Fibroblast of lung (primary cell): ENCODE data around the gene C1orf74.

Experiments
- CTCF ChIP-seq, 2 donors: IDR thresholded peaks in 1 of 2; conservative IDR thresholded peaks in 1 of 2; 1 replicate in 1 of 2; 2 replicates in 1 of 2; pipeline ENCODE4 v1.5.1; 2011 to 2012; ENCODE audit warnings: low read length in 2 of 2, control low read depth in 1 of 2, inconsistent platforms in 1 of 2, low read depth in 1 of 2, mild to moderate bottlenecking in 1 of 2
- EZH2 ChIP-seq: IDR thresholded peaks from 2 replicates; pipeline ENCODE4 v1.5.1; 2012; ENCODE audit warnings: low read length, control low read depth, mild to moderate bottlenecking; ENCODE audit errors: missing control alignments

DNA sequence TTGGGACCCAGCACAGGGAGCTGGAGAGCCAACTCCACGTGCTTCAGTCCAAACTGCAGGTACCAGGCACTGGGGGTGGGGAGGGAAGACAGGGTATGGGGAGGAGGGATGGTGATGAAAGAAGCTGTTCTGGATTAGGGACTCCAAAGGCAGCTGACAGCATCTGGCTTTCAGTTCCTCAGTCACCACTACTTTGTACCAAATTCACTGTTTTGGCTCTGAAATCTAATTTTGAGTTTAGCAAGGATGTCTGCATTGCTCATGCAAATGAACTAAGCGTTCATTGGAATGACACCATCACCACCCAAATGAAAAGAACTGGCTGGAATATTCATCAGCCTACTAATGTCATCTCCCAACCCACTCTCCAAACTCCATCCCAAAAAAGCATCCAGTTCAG lies 8.7 kb downstream of the C1orf74 start:
- TF ChIP-seq CTCF (conservative IDR thresholded peaks at IDR 0.05 in 1 of 2, IDR thresholded peaks at IDR 0.05 in 1 of 2; ENCODE audit: low read depth in 1 of 2, low read length in 2 of 2) (no peak), EZH2 (no peak)
